HuH-7 (cell line): ENCODE data around the gene IDH2.

Experiments used
- DNase-seq: peaks from one replicate; pipeline ENCODE4 v3.0.0; 2011; ENCODE audit warnings: low spot score

Gene IDH2

GRCh38 chr15:90063770-90064247, 38.5 kb downstream of the IDH2 start:
- no peak for DNase-seq

DNA sequence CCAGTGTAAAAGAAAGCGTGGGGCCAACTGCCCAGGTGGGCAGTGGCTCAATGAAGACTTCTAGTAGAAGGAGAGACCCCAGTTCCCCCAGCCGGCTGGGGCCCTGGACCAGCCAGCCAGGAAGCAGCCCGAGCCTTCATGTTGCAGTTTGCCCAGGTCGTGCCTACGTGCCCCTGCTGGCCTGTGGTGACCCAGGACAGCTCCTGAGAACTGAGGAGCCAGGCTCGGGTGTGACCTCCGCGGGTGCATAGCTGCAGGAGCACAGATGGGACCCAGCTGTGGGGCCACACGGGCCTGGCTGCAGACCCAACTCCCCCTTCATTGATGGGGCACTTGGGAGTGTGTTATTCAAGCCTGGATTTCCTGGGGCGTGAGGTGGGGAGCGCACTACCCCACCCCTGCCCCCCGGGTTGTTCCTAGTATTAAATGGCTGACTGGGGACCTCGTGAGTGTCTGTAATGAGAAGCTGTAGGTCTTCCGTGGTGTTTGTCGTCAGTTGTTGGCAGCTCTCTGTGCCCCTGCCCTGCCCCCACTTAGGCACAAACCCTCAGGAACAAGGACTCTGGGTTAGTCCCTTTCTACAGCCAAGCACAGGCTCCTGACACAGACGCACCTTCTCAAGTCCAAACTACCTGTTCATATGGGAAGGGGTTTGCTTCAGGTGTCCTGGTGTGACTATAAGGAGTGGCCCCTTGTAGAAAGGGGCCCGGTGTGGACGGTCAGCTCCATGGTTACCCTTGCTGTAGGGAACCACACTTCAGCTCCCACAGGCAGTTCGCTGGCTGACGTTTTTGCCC, 39.1 kb downstream of the IDH2 start:
- DNase-seq: no peak

GRCh38 chr15:90062462-90062932, 39.8 kb downstream of the IDH2 start:
- no peak for DNase-seq

DNA sequence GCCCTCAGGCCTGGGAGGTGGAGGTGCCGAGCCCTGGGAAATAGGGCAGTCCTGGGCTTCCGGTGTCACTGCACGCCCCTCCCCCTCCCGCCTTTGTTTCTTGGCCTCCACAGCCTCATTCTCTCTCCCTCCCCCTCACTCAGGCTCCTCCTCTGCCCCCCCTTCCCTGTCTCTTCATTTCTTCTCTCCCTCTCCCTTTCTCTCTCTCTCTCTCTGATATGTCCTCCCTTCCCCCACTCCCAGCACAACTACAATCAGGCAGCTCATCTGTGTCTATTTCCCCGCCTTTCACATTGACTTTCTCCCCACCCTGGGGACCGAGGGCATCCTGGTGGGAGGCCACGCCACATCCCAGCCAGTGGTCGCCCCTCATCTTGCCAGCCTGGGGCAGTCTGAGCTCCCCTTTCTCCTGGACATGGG, 40.2 kb downstream of the IDH2 start:
- no peak for DNase-seq

GRCh38 chr15:90060797-90061196, 41.5 kb downstream of the IDH2 start:
- DNase-seq: no peak

DNA sequence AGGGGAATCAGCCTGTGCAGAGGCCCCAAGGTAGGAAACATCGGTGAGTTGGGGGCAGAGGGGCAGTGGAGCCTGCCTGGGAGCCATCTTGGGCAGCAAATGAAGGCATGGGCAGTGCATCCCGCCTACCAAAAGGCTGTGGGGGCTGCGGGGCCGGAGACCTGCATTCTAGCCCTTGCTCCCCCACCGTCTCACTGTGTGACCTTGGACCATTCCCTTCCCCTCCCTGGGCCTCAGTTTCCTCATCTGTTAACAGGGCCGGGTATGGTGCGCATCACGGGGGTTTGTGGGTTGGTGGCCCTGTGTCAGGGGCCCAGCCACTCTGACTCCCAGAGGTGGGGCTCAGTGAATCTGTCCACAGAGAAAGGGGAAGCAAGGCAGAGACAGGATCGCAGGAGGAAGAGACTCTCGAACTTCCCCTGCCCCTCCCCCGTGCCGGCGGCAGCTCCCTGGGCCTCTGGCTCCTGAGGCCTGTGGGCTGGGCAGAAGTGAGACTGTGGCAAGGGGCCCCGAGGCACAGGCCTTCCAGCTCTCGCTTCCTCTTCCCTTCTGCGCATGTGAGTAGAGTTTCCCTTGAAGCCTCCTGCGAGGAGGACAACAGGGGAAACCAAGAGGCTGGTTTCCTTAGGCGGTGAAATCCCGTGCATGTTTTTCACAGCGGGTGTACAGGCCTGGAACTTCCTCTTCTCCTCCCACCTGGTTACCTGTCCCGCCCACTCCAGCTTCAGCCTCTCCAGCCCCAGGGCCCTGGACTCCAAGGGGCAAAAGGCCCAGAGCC, 42.9 kb downstream of the IDH2 start:
- no peak for DNase-seq

- no peak for DNase-seq
Observed at GRCh38 chr15:90058775-90059174, 43.5 kb downstream of the IDH2 start.

DNA sequence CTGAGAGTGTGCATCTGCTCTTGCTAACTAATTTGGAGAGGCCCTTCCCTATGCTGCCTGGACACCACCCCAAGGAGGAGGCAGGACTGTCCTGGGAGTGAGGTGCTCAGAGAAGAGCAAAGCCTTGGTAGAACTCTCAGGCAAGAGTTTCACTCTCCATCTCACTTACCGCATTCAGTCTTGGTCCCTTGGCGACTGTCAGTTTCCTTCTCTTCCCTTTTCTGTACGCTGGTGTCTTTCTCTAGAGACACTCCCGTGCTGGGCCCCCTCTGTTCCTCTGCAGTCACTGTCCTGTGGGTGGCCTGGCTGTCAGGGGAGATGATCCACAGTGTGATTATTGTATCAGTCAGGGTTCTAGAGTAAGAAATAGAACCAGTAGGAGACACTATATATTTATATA, 44.0 kb downstream of the IDH2 start:
- no peak for DNase-seq

- DNase-seq: no peak
Observed at GRCh38 chr15:90056529-90056928, 45.7 kb downstream of the IDH2 start.

DNA sequence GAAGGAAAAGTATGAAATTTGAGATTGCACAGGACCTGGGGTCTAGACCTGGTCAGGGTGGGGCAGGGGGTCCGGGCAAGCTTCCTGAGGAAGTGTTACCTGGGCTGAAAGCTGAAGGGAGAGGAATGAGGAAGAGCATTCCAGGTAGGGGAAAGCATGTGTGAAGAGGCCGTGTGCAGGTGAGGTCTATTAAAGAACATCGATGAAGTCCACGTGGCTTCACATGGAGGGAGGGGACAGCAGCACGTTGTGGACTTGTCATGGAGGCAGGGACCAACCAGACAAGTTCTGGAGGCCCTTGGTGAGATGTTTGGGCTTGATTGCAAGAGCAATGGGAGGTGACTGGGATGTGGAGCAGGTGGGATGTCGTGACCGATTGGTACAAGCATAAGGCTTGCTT, 47.1 kb downstream of the IDH2 start:
- DNase-seq: no peak

- peak; percentile 43 for DNase-seq
Observed at GRCh38 chr15:90054618-90055097, 47.6 kb downstream of the IDH2 start.

DNA sequence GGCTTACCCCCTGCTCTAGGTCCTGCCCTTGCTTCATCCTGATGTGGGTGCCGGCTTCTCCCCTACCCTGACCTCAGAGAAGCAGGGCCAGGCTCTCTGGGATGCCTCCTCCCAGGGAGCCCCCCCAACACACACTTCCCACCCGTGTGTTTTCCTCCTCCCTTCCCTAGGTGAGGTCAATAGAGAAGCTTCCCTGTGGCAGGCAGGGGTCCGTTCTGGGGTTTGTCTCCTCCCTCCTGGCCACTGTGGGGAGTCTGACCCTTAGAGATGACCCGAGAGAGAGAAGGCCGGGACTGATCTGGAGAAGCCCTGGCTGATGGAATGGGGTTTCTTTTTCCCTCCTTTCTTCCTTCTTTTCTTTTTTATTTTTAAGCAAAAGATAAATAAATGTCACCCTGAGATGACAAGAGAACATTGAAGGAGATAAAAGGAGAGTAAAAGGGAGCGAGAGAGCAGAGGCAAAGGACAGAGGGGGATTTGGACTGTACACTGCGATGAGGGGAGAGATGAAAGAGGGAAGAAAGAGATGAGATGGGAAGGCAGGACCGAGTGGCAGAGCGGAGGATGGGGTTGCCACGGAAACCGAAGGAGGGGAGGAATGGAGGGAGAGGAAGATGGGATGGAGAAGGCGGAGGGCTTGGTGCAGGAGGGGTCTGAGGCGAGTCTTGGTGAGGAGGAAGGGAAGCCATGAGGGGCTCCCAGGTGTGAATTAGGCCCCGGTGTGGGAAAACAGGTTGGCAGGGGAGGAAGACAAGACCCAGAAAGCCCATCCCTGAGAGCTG, 48.4 kb downstream of the IDH2 start:
- DNase-seq: no peak

- DNase-seq: no peak
Observed at GRCh38 chr15:90051874-90052273, 50.4 kb downstream of the IDH2 start.

DNA sequence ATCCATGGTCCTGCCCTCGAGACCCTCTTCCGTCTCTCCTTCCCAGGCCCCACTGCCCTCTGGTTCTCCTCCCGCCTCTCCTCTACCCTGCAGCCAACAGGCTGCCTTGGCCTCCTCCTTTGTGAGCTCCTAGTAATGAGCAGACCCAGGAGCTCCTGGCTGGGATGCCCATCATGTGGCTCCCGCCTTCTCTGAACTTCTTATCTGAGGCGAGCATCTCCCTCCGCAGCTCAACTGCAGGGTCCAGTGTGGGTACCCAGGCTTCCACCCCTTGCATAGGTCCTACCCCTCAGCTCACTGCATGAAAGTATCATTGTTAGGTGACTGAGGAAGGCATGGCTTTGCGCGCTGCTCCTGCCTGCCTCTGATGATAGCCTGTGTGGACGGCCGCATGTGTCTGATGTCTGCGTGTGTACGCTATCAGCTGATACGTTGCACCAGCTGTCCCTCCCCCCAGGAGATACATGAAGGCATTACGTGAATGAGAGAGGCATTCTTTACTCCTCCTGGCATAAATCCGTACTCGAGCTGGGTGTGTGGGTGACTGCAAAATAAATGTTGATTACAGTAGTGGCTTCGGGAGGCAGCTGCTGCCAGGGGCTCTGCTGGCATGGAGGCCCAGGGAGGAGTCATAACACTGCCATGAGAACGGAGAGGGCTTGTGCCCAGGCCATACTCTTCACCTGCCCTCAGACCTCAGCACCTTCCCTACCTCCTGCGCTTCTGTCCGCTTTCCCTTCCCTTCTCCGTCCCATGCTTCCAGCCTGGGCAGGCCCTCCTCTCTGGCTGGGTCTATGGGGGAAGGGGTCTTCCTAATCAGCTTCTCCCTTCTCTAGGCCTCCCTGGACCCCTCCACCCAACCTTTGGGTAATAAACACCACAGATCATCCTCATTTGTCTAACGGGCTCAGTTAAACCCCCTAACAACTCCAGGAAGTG, 52.3 kb downstream of the IDH2 start:
- DNase-seq: no peak

GRCh38 chr15:90049030-90049429, 53.2 kb downstream of the IDH2 start:
- DNase-seq: no peak

DNA sequence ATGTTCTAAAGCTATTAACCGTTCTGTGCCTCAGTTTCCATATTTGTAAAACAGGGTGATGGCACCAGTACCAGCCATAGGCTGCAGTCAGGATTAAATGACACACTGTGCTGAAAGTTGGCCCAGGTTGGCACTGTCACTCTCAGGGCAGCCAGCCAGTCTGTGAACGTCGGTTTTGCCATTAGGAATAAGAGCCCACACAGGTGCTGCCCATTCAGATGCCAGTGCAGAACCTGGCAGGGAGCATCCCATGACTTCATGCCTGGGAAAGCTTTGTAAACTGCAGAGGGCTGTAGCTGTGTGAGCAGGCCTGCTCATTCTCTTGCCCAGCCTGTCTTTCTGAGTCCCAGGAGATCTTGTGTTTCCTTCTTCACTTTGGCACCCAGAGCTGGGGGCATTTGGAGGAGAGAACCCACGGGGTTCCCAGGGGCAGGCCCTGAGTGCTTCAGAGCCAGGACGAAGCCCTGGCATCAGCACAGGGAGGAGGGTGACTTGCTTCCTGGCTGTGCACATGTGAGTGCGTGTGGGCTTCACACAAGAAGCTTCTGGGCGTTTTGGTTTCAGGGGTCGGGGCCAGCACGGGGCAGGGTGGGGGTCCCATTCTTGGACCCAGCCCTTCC, 54.2 kb downstream of the IDH2 start:
- no peak for DNase-seq

DNA sequence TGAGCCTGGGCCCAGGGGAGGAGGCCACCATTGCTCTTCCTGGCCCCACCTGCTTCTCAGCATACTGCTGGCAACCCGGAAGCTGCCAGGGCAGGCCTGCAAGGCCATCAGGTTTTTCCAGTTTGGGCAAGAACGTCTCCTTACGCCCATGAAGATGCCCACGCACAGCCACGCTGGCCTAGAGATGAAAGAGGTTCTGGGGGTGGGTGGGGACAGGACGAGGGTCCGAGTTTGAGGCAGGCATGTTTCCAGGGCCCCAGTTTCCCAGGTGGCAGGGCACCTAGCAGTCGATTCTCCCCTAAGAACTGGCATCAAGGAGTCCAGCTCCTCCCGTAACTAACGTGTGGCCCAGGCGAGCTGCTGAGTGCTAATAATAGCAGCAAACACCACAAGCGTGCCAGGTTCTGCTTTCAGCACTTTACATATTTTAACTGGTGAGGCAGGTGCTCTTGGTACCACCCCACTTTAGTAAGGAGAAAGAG, 55.3 kb downstream of the IDH2 start:
- DNase-seq: no peak

DNA sequence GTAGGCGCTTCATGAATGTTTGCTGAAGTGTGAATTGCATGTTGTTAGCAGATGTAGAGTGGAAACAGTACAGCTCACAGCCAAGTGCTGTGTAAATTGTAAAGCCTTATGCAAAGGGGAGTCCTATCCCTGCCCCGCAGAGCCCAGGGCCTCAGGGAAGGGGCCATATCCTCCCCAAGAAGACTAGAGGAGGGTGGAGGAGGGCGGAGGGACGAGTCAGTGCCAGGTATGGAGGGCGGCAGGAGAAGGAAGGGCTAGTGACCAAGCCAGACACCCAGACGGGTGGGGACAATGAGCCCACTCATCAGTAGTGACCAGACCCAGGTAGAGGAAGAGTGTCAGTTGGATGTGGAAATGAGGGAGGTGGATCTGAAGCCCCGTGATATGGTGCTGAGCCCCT, 56.0 kb downstream of the IDH2 start:
- no peak for DNase-seq

GRCh38 chr15:90044916-90045371, 57.3 kb downstream of the IDH2 start:
- no peak for DNase-seq

GRCh38 chr15:90044191-90044590, 58.1 kb downstream of the IDH2 start:
- no peak for DNase-seq
